MM.1S (cell line): Measurements from ENCODE around the gene MAML3.

Experiments used
- CTCF ChIP-seq: fragments of 300-600 bp; sonication (generic); IDR thresholded peaks from 2 replicates; pipeline ENCODE4 v1.5.1; 2016; ENCODE audit warnings: antibody characterized with exemption, low read length, mixed read lengths
- EZH2 ChIP-seq: fragments of 300-600 bp; sonication (generic); optimal IDR thresholded peaks from 2 replicates; pipeline ENCODE3; 2017; ENCODE audit warnings: low read depth, mild to moderate bottlenecking, antibody characterized with exemption, low read length, mixed read lengths

- no peak for TF ChIP-seq EZH2
- TF ChIP-seq CTCF = no peak
Observed at GRCh38 chr4:139728146-139728545, 425.8 kb downstream of the MAML3 start.
